ENCODE measurements around the gene HBA2. TPM values are rescaled to one million over a fixed set of nuclear protein-coding genes. Genes with fewer than 3 reads are reported as not detected.
"Not testable (repeated sequence)": the region's sequence is repeated elsewhere in the genome, so short reads cannot be mapped to it uniquely, and the experiment has no call there.

Gene HBA2
- total RNA-seq, 1 donor from 2014 or later: 37.2 TPM

DNA sequence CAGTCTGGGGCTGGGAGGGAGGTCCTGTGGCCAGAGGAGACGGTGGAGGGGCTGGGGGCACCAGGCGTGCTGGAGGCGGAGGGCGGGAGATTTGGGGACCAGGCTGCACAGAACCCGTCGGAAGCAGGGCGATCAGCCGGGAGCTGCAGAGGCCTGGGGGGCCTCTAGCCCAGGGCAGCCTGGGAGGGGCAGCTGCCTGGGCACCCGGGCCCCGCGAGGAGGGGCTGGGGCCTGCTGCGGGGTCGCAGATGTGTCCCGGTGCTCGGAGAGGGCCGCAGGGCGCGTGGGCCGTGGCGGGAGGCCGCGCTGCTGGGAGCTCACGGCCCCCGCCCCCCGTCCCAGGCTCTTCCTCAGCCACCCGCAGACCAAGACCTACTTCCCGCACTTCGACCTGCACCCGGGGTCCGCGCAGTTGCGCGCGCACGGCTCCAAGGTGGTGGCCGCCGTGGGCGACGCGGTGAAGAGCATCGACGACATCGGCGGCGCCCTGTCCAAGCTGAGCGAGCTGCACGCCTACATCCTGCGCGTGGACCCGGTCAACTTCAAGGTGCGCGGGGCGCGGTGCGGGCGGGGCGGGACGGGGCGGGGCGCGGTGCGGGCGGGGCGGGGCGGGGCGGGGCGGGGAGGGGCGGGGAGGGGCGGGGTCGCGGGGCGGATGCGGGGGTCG lies 19.0 kb upstream of the HBA2 start:
- intact Hi-C loops (cut with micrococcal nuclease); DNase-seq: not testable (repeated sequence)
- peak; percentile 11 for ATAC-seq

- peak; percentile 69 for ATAC-seq
These were observed 18.3 kb upstream of the HBA2 start for GRCh38 chr16:154217-155030.

GRCh38 chr16:155031-155398 lies 17.7 kb upstream of the HBA2 start:
- intact Hi-C loops (cut with micrococcal nuclease): no loop called here
- DNase-seq (no peak), ATAC-seq (no peak)

More at GRCh38 chr16:154217-155030, 18.3 kb upstream of the HBA2 start:
- DNase-seq: peak; percentile 37
- intact Hi-C loops (cut with micrococcal nuclease): no loop called here

DNA sequence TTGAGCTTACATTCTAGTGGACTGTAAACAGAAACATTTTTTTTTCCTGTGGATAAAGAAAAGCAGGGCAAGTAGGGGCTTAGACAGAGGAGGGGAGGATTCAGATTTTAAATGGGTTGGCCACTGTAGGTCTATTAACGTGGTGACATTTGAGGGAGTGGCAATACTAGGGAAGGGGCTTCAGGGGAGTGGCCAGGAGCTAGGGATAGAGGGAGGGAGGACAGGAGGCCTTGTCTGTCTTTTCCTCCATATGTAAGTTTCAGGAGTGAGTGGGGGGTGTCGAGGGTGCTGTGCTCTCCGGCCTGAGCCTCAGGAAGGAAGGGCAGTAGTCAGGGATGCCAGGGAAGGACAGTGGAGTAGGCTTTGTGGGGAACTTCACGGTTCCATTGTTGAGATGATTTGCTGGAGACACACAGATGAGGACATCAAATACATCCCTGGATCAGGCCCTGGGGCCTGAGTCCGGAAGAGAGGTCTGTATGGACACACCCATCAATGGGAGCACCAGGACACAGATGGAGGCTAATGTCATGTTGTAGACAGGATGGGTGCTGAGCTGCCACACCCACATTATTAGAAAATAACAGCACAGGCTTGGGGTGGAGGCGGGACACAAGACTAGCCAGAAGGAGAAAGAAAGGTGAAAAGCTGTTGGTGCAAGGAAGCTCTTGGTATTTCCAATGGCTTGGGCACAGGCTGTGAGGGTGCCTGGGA lies 13.4 kb upstream of the HBA2 start:
- no peak for ATAC-seq

DNA sequence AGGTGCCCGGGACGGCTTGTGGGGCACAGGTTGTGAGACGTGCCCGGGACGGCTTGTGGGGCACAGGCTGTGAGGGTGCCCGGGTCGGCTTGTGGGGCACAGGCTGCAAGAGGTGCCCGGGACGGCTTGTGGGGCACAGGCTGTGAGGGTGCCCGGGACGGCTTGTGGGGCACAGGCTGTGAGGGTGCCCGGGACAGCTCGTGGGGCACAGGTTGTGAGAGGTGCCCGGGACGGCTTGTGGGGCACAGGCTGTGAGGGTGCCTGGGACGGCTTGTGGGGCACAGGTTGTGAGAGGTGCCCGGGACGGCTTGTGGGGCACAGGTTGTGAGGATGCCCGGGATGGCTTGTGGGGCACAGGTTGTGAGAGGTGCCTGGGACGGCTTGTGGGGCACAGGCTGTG lies 12.4 kb upstream of the HBA2 start:
- intact Hi-C loops (cut with micrococcal nuclease); DNase-seq; ATAC-seq: not testable (repeated sequence)

More for the DNA sequence above, 13.4 kb upstream of the HBA2 start:
- no peak for DNase-seq
- intact Hi-C loops (cut with micrococcal nuclease): no loop called here

DNA sequence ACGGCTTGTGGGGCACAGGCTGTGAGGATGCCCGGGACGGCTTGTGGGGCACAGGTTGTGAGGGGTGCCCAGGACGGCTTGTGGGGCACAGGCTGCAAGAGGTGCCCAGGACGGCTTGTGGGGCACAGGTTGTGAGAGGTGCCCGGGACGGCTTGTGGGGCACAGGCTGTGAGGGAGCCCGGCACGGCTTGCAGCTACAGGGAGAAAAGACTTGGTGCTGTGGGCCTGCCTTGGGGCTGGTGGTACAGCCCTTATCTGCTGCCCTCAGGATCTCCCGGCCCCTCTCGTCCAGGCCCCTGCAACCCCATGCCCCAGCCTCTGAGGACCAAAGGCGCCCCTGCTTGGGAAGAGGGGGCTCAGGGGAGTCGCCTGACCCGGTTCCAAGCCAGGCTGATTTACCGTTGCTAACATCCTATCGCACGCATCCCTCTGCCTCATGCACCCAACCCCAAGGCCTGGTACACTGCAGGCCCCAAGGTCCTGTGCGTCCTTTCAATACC lies 11.9 kb upstream of the HBA2 start:
- DNase-seq: no peak
- intact Hi-C loops (cut with micrococcal nuclease): no loop called here
- ATAC-seq: no peak

- DNase-seq: no peak
- ATAC-seq: no peak
- intact Hi-C loops (cut with micrococcal nuclease): no loop called here
These were observed 10.2 kb upstream of the HBA2 start for GRCh38 chr16:162271-162991.

- intact Hi-C loops (cut with micrococcal nuclease); DNase-seq: not testable (repeated sequence)
These were observed 9.5 kb upstream of the HBA2 start for GRCh38 chr16:163139-163538.

DNA sequence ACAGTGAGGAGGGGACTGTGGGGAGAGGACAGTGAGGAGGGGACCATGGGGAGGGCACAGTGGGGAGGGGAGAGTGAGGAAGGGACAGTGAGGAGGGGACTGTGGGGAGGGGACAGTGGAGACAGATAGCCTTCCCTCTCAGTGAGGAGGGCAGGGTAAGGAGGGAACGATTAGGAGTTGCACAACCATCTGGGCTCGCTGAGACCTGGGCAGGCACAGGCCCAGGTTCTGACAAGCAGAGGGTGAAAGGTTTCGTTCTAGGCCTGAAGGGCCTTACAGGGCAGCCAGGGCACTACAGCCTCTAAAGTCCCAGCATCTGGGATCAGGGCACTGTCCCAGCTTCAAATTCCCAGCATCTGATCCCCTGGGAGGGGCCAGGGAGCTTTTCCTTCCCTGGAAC lies 9.0 kb upstream of the HBA2 start:
- ATAC-seq: peak; percentile 51
- intact Hi-C loops (cut with micrococcal nuclease); DNase-seq: not testable (repeated sequence)

More at GRCh38 chr16:163139-163538, 9.5 kb upstream of the HBA2 start:
- not testable (repeated sequence) for ATAC-seq

DNA sequence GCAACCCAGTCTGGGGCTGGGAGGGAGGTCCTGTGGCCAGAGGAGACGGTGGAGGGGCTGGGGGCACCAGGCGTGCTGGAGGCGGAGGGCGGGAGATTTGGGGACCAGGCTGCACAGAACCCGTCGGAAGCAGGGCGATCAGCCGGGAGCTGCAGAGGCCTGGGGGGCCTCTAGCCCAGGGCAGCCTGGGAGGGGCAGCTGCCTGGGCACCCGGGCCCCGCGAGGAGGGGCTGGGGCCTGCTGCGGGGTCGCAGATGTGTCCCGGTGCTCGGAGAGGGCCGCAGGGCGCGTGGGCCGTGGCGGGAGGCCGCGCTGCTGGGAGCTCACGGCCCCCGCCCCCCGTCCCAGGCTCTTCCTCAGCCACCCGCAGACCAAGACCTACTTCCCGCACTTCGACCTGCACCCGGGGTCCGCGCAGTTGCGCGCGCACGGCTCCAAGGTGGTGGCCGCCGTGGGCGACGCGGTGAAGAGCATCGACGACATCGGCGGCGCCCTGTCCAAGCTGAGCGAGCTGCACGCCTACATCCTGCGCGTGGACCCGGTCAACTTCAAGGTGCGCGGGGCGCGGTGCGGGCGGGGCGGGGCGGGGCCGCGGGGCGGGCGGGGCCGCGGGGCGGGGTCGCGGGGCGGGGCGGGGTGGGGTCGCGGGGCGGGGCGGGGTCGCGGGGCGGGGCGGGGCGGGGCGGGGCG lies 8.4 kb upstream of the HBA2 start:
- intact Hi-C loops (cut with micrococcal nuclease); DNase-seq: not testable (repeated sequence)
- ATAC-seq: peak; percentile 17

DNA sequence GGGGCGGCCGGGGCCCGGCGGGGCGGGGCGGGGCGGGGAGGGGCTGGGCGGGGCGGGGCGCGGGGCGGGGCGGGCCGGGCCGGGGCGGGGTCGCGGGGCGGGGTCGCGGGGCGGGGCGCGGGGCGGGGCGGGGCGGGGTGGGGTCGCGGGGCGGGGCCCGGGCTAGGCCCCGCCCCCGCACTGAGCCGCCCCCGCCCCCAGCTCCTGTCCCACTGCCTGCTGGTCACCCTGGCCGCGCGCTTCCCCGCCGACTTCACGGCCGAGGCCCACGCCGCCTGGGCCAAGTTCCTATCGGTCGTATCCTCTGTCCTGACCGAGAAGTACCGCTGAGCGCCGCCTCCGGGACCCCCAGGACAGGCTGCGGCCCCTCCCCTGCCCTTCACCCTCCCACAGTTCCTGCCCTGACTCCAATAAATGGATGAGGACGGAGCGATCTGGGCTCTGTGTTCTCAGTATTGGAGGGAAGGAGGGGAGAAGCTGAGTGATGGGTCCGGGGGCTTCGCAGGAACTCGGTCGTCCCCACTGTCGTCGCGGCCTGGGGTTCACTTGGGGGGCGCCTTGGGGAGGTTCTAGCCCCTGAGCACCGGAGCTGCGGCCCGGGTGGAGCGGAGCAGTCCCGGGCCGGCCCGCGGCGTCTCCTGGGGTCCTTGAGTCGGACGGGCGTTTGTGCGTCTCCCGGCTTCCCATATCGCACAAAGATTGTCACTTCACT lies 7.7 kb upstream of the HBA2 start:
- intact Hi-C loops (cut with micrococcal nuclease): no loop called here
- ATAC-seq (peak; percentile 47), DNase-seq (no peak)

DNA sequence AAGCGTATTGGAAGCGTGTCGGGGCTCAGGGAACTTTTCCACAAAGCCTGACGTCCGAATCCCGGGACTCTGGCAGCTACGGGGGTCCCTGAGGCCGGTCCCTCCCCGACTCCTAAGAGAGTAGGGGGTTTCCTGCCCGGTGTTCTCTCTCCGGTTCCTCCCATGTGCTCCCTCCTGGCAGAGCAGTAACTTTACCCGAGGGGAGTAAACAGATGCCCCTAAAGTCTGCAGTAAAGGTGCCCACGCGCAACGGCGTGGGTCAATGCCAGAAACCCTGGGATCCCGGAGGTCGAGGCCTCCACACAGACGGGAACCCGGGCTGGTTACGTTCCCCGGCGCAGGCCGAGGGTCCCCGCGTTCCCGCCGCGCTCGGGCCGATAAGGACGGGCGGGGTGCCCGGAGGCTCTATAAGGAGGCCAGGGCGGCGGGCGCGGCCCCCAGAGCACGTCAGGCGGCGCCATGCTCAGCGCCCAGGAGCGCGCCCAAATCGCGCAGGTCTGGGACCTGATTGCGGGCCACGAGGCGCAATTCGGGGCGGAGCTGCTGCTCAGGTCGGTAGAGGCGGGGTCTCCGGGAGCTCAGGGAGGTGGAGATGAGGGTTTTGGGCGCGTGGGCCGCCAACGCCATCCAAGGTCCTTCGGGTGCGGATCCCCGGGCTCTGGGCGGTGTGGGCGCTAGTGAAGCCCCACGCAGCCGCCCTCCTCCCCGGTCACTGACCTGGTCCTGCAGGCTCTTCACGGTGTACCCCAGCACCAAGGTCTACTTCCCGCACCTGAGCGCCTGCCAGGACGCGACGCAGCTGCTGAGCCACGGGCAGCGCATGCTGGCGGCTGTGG lies 6.9 kb upstream of the HBA2 start, which contains the start of gene HBM:
Gene HBM, plus strand, starts transcription at position 440 of the 836 bp plus-strand sequence. Its CDS starts 20 bp downstream, at position 460.
- DNase-seq (no peak), ATAC-seq (no peak)
- intact Hi-C loops (cut with micrococcal nuclease): no loop called here

DNA sequence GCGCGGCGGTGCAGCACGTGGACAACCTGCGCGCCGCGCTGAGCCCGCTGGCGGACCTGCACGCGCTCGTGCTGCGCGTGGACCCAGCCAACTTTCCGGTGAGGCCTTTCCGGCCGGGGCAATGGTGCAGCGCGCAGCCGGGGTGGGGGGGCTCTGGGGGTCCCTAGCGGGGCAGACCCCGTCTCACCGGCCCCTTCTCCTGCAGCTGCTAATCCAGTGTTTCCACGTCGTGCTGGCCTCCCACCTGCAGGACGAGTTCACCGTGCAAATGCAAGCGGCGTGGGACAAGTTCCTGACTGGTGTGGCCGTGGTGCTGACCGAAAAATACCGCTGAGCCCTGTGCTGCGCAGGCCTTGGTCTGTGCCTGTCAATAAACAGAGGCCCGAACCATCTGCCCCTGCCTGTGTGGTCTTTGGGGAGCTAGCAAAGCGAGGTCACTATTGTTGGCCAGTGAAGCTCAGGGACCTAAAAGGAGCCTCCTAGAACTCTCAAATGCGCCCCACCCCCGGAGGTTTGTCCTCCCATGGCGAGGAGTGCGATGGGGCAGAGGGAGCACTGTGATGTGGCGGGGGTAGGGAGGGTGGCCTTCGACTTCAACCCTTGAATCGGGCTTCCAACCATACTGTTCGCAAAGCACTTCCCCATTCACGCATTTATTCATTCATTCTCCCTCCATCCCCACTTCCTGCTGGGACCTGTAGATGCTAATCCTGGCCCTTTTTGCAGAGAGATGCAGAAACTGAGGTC lies 6.1 kb upstream of the HBA2 start:
- intact Hi-C loops (cut with micrococcal nuclease): no loop called here
- ATAC-seq: no peak
- DNase-seq: no peak

GRCh38 chr16:167122-167690 lies 5.5 kb upstream of the HBA2 start:
- no peak for DNase-seq
- no peak for ATAC-seq
- intact Hi-C loops (cut with micrococcal nuclease): no loop called here

DNA sequence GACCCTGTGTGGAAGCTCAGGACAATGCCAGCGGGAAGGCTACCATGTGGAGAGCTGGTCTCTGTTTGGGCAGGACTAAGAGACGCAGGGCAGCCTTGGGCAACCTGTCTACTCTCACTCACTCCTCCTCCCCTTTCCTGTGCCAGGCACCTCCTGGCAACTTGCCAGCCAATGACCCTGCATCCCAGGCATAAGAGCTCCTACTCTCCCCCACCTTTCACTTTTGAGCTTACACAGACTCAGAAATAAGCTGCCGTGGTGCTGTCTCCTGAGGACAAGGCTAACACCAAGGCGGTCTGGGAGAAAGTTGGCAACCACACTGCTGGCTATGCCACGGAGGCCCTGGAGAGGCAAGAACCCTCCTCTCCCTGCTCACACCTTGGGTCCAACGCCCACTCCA lies 4.3 kb upstream of the HBA2 start:
- intact Hi-C loops (cut with micrococcal nuclease): no loop called here
- ATAC-seq (no peak), DNase-seq (no peak)

DNA sequence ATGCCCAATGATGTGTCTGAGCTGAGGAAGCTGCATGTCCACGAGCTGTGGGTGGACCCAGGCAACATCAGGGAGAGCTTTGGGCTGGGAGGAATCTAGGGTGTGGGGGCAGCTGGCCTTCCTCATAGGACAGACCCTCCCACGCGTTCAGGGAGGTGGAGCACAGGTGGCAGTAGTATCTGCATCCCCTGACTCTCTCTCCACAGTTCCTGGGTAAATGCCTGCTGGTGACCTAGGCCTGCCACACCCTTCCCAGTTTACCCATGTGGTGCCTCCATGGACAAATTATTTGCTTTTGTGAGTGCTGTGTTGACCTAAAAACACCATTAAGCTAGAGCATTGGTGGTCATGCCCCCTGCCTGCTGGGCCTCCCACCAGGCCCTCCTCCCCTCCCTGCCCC lies 3.7 kb upstream of the HBA2 start:
- ATAC-seq (no peak), DNase-seq (no peak)
- intact Hi-C loops (cut with micrococcal nuclease): no loop called here

Data from left ventricle myocardium superior (tissue), 1 donor.